GM19351 (cell line): Measurements from ENCODE around the gene KRTAP10-1.
"Not testable (repeated sequence)": the region's sequence is repeated elsewhere in the genome, so short reads cannot be mapped to it uniquely, and the experiment has no call there.

ENCODE experiments used
- ATAC-seq: cut with Tn5 transposase; IDR thresholded peaks from one replicate; pipeline ENCODE4 v1.9.1; 2021; ENCODE audit warnings: mild to moderate bottlenecking, moderate library complexity; ENCODE audit not compliant: unreplicated experiment

Gene KRTAP10-1

DNA sequence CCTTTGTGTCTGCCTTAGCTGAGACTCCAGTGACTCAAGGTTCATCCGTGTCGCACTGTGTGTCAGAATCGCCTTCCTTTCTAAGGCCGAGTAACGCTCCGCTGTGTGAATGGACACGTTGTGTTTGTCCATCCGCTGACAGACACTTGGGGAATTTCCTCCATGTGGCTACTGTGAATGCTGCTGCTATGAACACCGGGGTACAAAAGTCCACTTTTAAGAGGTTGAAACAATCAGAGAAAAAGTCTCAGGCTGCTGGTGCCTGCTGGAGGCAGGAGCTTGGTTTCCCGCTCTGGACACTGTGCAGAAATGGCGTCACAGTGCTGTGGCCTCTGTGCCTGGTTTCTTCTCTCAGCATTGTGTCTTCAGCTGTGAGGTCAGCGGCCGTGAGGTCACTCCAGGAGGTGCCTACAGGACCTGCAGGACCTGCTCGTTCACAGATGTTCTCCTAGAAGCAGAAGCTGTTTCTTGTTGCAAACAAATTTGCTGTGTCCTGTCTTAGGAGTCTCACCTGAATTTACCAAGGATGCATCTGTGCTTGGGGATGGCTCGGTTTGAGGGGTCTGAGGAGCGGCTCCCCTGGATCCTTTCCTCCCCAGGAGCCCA is 34.2 kb downstream of the KRTAP10-1 start:
- ATAC-seq, result no peak

DNA sequence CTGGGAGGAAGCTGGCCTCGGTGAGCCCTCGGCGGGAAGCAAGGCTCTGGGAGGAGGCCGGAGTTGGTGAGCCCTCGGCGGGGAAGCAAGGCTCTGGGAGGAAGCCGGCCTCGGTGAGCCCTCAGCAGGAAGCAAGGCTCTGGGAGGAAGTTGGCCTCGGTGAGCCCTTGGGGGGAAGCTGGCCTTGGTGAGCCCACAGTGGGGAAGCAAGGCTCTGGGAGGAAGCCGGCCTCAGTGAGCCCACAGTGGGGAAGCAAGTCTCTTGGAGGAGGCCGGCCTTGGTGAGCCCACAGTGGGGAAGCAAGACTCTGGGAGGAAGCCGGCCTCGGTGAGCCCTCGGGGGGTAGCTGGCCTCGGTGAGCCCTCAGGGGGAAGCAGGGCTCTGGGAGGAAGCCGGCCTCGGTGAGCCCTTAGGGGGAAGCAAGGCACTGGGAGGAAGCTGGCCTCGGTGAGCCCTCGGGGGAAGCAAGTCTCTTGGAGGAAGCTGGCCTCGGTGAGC is 36.0 kb downstream of the KRTAP10-1 start:
- ATAC-seq, result no peak

DNA sequence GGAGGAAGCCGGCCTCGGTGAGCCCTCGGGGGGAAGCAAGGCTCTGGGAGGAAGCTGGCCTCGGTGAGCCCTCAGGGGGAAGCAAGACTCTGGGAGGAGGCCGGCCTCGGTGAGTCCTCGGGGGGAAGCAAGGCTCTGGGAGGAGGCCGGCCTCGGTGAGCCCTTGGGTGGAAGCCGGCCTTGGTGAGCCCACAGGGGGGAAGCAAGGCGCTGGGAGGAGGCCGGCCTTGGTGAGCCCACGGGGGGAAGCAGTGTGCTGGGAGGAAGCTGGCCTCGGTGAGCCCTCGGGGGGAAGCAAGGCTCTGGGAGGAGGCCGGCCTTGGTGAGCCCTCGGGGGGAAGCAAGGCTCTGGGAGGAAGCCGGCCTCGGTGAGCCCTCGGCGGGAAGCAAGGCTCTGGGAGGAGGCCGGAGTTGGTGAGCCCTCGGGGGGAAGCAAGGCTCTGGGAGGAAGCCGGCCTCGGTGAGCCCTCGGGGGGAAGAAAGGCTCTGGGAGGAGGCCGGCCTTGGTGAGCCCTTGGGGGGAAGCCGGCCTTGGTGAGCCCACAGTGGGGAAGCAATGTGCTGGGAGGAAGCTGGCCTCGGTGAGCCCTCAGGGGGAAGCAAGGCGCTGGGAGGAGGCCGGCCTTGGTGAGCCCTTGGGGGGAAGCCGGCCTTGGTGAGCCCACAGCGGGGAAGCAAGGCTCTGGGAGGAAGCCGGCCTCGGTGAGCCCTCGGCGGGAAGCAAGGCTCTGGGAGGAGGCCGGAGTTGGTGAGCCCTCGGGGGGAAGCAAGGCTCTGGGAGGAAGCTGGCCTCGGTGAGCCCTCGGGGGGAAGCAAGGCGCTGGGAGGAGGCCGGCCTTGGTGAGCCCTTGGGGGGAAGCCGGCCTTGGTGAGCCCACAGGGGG is 36.7 kb downstream of the KRTAP10-1 start:
- ATAC-seq, result not testable (repeated sequence)

DNA sequence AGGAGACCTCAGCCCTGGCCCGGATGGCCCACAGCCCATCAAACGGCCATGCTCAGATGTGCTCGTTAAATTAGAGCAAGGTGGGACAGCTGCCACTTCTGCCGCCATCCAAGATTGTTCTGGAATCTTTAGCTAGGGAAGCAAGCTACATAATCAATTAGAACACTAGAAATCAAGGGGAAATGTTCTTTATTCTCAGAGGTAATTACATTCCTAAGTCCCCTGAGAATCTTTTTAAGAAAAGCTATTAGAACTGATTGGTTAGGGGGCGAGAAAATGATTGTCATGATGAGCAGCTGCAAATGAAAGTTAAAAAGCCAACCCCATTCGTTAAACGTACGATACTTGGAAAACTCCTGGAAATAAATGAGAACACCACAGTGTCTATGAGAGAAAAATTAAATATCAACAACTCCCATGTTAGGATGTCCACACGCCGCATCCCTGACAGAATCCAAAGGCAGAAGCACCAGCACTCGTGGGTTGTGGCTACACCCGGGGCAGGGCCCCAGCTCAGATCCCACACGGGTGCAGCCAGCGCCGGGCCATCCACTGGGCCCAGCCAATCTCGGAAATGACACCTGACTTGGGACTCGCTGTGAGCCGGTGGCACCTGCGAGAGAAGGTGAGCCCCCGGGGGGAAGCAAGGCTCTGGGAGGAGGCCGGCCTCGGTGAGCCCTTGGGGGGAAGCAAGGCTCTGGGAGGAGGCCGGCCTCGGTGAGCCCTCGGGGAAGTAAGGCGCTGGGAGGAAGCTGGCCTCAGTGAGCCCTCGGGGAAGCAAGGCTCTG is 37.6 kb downstream of the KRTAP10-1 start:
- ATAC-seq, result no peak

DNA sequence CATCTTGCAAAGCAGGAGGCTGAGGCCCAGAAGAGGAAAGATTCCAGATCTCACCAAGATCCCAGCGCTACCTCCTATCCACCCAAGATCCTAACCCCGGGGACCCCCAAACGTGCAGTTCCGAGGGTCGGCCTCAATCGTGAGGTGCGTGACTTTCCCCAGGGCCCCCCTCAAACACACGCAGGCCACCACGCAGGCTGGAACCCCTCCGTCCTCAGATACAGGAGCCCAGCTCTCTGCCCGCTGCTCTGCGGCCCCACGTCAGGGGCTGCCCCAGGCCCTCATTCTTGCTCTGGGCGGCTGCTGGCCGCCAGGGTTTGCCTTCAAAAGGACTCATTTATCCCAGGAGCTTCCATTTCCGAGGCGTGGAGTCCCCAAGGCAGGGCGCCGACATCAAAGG is 39.9 kb downstream of the KRTAP10-1 start:
- ATAC-seq, result no peak

DNA sequence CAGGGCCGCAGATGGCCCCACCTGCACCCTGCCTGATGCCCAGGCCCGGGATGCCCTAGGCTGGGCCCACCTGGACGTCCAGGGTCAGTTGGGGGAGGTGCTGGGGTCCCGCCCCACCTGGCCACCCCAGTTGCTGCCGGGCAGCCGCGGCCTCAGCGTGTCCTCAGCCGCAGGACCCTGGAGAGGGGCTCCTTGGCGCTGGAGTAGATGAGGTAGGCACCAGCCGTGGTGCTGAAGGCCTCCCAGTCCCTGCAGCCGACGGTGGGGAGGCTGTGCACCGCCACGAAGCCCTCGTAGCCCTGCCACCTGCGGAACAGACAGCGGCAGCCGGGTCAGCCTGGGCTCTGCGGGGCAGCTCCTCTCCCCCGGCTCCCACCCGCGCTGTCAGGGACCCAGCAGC is 40.4 kb downstream of the KRTAP10-1 start:
- no peak for ATAC-seq

DNA sequence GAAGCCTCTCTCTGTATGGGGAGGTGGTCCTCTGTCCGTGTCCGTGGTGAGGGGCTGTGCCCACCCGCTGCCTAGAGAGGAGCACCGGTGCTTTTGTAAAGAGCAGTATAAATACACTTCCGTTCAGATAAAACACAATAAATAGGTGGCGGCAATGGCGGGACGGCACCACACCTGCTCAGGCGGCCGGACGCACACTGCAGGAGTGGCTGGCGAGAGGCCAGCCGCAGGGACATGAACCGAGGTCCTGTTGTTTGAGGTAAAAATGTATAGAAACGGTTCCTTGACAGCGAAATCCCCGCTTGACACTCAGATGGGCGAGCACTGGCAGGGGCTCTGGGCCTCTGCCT is 40.8 kb downstream of the KRTAP10-1 start:
- ATAC-seq, result no peak

DNA sequence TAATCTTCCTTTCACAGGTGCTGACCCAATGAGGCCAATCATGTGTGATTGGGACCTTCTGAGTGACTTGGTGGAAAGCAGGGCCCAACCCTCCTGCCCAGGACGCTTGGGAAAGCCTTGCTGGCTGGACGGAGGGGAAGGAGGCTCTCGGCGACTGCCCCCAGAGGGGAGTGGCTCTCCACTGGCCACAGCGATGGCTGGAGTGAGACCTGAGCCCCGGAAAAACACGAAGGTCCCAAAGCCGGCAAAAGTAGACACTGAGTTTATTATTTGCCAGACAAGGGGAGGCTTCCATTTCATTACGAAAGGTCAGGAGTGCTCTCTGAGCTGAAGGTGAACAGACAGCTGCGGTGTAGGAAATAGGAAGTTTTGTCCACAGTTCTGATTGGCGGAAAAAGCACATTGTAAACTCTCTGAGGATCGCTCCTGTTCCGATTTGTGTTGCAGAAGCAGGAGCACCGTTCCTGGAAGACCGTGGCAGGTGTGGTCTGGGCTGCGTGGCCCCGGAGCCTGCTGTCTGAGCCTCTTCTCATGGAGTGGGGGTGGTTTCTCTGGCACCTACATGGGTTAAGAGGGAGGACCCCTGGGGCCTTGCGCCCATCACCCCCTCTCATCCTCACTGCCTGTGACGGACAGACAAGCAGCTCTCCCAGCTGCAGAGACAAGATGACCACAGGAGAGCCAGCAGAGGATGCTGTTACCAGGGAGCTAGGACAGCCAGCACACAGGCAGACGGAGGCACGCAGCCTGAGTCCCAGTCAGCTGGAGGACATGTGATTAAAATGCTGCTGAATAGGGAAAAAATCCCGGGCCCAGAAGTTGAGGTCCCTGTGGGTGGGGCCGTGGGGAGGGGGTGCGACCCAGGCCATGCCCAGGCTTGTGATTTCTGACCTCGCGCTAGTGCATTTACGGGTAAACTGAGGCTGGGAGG is 41.5 kb downstream of the KRTAP10-1 start:
- ATAC-seq, result no peak

DNA sequence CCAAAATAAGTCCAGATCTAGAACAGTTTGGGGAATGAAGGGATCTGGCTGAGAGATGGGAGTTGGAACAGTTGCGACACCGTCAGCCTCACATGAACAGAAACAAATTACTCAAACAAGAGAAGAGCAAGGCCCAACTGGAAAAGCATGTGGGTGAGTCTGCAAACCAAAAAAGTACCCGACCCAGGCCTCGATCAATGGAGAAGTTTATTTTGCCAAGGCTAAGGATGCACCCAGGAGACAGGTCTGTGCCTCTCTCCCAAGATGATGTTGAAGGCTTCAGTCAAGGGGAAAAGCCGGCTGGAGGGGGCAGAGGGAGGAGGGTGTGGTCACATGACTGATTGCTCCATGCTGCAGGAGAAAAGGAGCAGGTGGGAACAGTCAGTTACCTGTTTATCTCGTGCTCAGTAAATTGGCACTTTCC is 42.3 kb downstream of the KRTAP10-1 start:
- no peak for ATAC-seq

DNA sequence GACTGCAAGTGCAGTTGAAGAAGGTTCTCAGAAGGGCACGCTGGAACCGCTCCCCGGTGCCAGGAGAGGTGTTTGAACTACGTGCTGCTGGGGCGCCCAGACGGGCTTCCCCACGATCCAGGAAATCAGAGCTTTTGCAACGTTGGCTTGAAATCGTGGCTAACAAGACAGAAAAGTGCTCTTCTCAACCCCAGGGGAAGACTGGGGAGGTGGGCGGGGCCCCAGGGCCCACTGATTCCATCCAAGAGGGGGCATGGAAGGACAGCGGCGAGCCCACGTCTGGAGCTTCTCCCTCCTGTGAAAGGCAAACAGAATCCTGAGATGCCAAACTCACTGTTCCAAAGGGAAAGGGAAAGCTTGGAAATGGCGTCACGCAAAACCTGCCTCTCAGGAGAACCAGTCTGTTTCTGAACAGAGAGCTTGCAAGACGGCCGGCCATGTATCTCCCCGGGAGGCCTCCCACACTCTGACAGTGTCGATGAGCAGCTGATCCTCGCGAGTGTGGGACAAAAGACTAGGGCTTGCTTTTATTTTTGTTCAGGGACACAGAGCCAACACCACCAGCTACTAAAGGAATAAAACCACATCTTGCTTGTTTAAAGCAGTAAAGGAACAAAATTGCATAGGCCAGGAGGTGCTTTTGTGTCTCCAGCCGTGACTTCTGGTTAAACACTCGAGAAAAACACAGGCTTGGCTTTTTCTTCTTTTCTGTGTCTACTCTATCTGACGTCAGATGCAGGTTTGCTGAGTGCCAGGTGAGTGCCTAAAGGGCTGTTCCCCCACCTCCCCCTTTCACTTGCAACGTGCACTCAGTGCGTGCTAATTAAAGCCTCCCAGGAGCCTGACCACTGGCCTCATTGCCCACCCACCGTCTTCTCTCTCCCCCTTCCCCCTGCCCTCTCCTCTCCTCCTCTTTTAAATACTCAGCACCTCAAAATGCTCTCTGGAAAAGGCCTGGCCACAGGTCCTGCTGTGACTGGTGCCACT is 43.1 kb downstream of the KRTAP10-1 start:
- no peak for ATAC-seq

DNA sequence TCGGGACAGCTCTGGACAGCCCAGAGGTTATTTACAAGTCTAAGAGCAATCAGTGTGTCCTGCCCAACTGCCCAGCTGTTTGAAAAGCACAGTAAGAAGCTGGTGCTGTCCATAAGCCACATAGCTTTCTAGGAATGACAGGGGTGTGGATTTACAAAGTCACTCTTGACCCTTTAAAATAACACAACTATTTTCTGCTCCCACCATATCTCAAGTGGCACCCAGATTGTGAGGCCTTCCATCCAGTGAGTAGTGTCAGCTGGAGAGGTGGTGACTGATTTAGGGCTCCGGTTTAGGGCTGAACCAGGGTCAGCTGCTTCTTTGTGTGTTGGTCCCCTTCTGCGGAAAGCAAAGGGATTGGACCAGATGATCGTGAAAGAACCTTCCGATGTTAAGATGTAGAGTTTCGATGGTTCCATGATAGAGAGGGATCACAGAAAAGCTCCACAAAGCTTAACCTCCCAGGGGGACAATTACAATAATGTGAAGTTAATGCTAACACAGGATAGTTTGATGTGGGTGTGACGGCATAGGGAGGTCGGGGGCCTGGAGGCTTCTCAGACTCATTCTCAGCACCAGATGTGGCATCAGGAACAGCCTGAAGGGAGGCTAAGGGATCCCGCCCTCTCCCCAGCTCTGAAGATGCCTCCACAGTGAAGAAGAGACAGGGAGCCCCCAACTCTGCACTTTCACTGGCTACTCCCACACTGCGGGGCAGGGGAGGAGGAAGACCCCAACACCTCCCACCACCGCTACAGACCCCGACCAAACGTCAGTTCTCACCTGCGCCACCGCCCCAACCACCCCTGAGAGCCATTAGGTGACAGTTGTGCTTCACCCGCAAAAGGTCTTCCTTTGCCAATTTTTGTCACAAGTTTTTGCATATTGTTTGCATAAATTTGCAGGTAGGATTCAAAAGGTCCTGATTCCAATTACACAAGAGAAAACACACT is 44.1 kb downstream of the KRTAP10-1 start:
- ATAC-seq, result no peak

DNA sequence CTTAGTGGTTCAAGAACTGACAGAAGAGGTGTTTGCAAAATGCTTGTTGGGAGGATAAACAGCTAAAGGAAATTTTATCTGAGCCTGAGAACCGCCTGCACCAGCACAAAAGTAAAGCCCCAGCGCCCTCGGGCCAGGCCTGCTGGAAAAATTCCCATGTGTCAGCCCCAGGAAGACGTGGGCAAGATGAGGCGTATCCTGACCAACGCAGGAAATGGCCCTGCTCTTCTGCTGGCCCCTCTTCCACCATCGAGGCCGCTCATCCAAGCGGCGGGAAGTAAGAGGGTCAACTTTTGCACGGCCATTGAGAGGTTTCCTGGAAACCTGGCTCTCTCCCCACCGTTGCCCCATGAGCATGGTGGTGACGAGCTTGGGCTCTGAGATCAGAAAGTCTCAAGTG is 45.0 kb downstream of the KRTAP10-1 start:
- no peak for ATAC-seq

DNA sequence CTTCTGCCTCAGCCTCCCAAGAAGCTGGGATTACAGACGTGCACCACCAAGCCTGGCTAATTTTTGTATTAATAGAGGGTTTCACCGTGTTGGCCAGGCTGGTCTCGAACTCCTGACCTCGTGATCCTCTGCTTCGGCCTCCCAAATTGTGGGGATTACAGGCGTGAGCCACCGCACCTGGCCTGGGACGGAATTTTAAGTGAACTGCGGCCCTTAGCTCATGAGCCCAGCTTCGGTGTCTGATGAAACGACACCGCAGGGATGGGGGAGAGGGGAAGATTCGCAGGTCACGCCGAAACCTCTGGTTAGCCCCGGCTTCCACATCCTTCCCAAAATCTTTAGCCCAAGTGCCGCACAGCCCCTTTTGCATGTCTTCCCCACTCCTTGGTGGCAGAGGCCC is 45.6 kb downstream of the KRTAP10-1 start:
- no peak for ATAC-seq

DNA sequence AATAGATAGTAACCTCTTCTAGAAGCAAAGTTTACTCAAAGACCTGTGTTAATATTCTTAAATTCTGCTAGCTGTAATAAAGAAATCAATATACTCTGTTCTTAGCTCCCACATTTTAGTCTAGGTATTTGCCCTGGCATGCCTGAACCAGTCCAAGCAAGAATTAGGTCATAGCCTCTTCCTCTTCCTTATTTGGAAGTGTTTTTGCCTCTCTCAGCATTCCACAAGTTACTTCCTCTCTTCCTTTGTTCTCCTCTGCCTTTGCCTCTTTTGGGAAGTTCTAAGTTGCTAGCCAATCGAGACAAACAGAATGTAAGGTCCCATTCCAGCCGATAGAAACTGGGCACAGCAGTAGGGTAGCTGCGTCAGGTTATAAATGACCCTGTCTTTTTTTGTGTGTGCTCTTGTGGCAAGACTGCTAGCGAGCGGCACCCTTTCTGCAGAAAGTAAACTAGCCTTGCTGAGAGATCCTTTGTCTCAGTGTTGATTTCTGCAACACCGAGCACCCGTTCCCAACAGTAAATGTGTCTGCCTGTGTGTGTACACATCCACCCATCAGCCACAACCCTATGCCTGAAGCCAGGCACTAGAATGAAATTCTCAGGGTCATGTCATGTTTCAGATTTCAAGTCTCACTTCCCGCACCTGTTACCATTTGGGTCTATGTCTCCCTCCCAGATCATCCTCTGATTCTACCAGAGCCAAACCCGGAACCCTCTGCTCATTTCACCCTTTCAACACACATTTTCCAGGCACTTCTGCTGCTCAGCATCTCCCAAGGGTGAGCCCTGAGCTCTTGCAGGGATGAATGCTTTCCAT is 47.2 kb downstream of the KRTAP10-1 start:
- no peak for ATAC-seq

DNA sequence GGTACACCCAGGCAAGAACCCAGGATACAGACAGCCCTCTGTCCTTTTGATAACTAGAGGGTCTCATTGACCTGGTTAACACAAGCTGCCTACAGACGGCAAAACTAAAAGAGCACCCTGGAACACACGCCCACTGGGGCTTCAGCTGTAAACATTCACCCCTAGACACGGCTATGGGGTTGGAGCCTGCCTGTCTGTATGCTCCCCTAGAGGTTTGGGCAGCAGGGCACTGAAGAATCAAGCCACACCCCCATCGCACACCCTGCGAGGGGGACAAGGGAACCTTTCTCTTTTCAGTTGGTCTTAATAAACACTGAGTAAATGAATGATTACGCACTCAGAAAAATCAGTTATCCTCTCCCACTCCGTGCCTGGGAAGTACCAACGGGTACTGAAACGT is 49.2 kb downstream of the KRTAP10-1 start:
- no peak for ATAC-seq

DNA sequence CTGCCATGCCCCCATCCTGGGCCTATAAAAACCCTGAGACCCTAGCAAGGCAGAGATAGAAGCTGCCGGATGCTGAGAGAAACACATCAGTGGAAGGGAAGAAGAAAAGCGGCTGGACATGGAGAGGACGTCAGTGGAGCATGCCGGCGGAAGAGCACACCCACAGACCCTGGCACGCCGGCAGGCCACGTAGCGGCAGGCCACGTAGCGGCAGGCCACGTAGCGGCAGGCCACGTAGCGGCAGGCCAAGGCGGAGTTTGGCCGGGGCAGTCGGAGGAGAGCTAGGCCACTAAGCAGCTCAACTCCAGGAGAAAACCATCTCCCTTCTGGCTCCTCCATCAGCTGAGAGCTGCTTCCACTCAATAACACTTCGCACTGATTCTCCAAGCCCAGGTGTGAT is 49.6 kb downstream of the KRTAP10-1 start:
- no peak for ATAC-seq

DNA sequence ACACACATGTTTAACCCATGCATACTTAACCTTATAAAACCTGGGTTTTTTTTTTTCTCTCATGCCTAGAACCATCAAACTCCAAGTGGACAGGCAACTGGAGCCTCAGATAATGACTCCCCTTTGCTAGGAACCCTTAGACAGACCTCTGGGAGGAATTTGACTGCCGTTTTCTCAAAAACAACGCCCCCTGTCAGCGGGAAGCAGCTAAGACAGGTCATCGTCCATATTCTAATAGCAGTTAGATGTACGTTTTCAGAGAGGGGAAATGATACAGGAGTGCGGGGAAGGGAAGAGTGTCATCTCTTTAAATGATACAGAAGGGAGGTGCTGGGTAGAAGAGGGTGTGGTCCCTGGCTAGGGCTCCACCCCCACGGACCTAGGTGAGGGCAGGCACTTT is 50.0 kb downstream of the KRTAP10-1 start:
- ATAC-seq, result no peak
